Measurements from ENCODE around the gene SP140.
"Not testable (repeated sequence)": the region's sequence is repeated elsewhere in the genome, so short reads cannot be mapped to it uniquely, and the experiment has no call there.

Gene SP140

DNA sequence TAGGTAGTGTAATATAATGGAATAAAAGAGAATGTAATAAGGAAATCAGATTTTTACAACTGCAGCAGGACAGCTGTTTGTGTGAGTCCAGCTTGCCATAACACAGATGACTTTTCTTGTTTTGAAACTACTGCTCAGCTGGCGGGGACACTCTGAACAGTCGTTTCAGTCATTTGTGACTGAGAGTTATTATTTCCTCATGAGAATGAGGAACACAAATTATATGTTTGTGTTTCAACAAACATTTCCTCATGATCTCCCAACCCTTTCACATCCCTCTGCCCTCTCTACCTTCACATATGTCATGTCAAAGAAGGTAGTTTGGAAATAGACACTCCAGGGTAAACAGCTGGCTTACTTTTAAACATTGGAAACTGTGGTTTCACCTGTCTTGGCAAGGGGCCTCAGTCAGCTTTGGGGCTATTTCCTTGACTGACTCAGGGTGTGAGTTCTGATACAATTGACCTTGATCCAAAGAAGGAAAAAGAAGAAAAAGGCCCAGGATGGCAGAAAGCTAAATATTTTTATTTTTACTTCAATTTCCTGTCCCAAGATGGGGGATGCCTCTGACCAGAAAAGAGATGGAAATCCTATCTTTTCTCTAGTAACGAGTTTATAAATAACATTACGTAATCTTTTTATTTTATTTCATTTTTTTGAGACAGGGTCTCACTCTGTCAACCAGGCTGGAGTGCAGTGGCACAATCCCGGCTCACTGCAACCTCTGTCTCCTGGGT lies 102.0 kb downstream of the SP140 start:
- DNase-seq, result no peak

DNA sequence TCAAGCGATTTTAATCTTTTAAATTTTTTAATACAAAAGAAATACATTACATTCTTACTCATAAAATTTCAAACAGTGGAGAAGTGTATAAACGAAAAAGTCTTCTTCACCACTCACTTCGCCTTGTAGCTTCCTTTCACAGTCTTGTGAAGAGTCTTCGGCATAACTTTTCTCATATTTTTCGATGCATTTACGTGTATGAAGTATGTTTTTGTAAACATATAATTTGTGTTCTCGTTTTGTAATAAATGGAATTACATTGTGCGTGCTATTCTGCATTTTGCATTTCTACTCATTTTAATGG lies 102.6 kb downstream of the SP140 start:
- no peak for DNase-seq

DNA sequence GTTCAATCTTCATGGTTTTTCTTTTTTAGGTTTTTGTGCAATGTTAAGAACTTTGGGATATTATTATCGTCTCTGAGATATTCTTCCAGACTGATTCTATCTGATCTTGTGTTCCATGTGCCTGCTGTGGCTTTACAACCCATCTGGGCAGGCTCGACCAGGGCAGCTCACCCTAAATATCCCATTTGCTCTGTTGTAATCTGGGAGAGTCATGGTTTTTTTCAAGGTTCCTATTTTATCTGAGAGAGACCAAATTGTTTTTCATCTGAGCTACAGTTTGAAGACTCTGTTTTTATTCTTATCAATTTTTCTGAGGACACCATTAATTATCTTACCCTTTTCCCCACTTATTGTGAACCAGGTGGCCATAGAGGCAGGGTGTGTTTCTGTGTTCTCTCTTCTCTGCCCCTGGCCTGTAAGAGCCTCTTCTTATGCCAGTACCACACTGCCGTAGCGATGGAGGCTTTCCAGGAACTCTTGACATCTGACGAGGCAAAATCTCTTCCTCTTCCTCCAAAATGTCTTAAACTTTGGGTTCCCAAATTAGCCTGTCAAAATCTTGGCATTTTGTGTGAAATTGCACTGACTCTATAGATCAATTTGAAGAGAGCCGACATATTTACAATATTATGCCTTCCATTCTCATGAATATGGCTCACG lies 104.5 kb downstream of the SP140 start:
- DNase-seq, result no peak

DNA sequence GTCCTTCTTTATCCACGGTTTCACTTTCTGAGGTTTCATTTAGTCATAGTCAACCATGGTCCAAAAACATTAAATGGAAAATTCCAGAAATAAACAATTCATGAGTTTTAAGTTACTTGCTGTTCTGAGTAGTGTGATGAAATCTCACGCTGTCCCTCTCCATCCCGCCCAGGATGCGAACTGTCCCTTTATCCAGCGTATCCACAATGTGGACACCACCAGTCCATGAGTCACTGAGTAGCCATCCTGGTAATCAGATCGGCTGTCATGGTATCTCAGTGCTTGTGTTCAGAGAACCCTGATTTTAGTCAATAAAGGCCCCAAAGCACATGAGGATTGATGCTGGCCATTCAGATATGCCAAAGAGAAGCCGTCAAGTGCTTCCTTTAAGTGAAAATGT lies 105.2 kb downstream of the SP140 start:
- DNase-seq, result no peak

DNA sequence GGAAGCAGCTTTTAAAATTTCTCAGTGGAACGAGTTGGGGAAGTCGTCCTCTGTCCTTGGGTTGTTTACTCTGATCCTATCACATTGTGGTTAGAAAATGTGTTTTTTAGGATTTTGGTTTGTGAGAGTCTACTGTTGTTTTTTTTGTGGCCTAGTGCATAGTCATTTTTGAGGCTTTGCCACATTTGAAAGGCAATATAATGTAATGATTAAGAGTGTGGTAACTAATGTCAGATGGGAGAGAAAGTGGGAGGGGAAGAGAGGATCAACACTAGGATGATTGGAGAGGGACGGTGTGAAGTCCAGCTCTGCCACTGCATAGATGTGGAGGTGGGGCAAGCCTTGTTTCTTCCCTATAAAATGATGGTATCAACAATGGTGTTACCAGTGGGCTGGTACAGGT lies 109.9 kb downstream of the SP140 start:
- no peak for DNase-seq

DNA sequence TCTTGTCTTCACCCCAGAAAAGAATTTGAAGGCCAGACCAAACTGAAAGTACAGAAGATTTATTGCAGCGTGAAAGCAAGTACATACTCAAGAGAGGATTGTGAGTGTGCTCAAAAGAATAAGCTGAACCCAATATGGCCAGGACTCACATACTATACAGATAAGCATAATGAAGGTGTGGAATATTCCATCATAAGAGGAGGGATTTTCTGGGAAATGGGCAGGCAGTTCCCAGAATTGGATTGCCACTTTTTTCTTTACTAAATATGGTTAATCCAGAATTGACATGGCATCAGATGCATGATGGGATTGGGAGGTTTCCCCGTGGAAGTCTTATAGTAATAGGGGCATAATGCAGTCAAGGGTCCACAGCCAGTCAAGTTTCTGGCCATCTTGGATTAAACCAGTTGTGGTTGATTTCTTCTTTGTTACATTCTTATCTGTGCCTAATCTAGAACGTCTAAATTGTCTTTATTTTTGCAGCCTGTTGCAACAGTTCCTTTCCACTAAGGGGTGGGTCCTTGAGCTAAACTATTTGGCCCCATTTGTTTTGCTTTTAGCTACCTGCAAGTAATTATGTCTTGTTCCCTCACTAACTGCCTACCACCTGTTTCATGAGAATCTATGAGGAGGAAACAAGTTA lies 110.4 kb downstream of the SP140 start:
- DNase-seq, result no peak

DNA sequence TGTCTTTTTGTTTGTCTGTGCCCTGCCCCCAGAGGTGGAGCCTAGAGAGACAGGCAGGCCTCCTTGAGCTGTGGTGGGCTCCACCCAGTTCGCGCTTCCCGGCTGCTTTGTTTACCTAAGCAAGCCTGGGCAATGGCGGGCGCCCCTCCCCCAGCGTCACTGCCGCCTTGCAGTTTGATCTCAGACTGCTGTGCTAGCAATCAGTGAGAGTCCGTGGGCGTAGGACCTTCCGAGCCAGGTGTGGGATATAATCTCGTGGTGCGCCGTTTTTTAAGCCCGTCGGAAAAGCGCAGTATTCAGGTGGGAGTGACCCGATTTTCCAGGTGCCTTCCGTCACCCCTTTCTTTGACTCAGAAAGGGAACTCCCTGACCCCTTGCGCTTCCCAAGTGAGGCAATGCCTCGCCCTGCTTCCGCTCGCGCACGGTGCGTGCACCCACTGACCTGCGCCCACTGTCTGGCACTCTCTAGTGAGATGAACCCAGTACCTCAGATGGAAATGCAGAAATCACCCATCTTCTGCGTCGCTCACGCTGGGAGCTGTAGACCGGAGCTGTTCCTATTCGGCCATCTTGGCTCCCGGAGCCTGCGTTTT lies 116.5 kb downstream of the SP140 start:
- not testable (repeated sequence) for DNase-seq

DNA sequence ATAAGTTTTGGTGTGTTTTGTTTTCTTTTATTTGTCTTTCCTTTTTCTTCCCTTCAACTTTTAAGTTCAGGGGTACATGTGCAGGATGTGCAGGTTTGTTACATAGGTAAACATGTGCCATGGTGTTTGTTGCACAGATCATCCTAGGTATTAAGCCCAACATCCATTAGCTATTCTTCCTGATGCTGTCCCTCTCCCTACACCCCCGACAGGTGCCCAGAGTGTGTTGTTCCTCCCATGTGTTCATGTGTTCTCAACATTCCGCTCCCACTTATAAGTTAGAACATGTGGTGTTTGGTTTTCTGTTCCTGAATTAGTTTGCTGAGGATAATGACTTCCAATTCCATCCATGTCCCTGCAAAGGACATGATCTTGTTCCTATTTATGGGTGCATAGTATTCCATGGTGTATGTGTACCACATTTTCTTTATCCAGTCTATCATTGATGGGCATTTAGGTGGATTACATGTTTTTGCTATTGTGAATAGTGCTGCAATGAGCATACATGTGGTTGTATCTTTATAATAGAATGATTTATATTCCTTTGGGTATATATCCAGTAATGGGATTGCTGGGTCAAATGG lies 117.6 kb downstream of the SP140 start:
- DNase-seq, result not testable (repeated sequence)

DNA sequence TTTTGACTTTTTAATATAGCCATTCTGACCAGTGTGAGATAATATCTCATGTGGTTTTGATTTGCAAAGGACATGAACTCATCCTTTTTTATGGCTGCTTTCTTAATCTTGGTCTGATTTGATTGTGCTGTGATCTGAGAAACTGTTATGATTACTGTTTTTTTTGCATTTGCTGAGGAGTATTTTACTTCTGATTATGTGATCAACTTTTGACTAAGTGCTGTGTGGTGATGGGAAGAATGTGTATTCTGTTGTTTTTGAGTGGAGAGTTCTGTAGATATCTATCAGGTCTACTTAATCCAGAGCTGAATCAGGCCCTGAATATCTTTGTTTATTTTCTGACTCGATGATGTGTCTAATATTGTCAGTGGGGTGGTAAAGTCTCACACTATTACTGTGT lies 118.2 kb downstream of the SP140 start:
- DNase-seq, result no peak

DNA sequence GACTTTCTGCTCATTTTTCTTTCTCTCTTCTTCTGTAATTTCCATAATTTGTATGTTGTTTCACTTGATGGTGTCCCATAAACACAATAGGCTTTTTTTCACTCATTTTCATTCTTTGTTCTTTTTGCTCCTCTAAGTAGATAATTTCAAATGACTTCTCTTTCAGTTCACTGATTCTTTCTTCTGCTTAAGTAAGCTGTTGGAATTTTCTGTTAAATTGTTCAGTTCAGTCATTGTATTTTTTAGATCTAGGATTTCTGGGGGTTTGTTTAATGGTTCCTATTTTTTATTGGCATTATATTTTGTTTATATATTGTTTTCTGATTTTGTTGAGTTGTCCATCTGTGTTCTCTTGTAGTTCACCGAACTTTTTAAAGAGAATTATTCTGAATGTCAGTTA lies 120.9 kb downstream of the SP140 start:
- DNase-seq, result no peak

DNA sequence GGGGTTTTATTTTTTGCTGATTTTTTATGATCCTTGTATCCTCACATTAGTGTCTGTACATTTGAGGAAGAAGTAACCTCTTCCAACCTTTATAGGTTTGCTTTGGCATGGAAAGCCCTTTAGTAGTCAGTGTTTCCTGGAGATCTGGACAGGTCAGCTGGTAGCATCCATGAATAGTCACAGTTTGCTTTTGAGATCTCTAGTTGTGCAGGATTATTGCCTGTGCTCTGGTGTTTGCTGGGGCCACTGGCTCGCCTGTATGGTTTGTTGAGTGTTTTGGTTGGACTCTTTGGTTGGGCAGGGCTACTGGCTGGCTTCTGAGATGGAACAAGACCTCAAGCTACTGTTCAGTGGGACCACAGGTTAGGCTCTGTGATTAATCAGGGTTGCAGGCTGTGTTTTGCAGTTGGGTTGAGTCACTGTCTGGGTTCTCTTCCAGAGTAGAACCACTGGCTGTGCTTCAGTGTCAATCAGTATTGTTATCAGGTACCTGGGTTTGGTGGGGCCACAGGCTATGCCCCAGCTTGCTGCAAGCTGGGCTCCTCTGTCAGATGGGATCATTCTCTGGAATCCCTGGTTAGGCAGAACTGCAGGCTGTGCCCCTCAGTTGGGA lies 121.5 kb downstream of the SP140 start:
- no peak for DNase-seq

DNA sequence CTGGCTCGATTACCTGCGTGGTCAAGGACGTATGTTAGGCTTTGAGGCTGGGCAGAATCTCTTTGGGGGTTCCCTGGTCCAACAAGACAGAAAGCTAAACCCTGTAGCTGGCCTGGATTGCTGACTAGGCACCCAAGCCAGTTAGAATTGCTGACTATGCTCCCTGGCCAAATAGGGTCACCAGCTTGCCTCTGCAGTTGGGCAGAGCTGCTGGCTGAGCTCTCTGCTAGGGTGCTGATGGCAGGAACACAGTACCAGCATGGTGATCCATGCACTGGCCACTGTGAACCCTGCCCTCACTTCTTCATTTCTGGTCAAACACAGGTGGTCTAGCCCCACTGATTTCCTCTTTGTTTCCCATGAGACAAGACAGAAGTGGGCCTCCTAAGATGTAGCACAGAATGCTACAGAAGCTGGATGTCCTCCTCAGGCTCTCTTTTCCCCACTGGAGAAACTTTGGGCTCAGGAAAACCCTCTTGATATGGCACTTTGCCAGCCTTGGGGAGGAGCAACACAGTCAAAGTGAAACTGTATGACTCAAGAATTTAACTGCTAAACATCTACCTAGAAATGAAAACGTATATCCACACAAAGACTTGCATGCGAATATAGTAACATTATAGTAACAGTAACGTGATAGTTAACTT lies 122.2 kb downstream of the SP140 start:
- no peak for DNase-seq

DNA sequence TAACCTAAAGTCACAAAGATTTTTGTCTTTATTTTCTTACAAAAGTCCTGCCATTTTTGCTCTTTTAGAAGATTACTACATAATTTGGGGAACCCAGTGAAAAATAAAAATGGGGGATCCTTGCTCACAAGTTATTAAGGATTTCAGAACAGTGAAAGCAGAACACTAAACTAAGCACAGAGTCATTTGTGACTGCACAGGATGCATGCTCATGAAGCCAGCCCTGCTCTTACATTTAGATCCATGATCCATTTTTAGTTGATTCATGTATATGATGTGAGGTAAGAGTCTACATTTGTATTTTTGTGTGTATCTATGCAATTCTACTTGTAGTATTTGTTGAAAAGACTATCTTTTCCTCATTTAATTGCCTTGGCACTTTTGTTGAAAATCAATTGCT lies 123.3 kb downstream of the SP140 start:
- DNase-seq, result no peak

DNA sequence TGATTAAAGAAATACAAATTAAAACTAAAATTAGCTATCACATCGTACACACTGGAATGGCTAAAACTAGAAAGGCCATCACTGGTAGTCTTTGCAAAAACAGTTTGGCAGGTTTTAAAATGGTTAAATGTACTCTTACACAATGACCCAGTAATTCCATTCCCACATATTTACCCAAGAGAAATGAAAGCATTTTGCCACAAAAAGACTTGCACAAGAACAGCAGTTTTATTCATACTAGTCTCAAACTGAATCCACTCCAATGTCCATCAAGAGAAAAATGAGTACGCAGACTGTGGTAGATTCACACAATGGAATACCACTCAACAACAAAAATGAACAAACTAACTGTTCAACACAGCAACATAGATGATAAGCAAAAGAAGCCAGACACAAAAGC lies 130.5 kb downstream of the SP140 start:
- DNase-seq, result no peak

DNA sequence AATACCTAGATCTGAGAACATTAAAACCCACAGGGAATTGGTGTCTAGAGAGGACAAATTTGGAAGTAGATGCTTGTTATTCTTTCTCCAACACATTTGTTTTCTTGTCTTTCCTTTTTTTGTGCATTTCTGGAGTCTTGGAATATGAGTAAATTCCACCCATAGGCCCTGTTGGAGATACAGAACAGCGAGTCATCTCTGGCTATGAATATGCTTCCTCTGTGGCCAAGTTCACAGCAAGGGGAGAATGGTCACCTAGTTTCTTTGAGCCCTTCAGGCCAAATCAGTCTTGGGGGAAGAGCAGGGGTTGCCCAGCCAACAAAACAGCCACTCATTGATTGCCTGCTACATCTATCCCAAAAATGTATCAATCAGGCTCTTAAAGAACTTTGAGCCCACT lies 132.8 kb downstream of the SP140 start:
- no peak for DNase-seq

DNA sequence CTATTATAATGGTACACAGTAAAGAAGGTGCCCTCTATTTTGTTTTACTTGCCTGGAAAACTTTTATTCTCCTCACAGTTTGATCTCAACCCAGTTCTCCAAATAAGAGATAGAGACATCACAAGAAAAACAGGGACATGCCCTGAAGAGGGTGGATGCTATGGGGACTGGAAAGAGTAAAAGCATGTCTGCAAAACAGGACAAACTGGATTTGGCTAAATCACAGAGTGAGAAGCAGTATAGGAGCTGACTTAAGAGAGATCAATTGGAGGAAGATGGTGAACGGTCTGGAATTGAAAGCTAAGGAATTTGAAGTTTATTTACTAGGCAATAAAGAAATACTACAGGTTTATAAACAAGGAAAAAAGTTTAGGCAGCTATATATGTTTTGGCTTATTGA lies 134.5 kb downstream of the SP140 start:
- no peak for DNase-seq

DNA sequence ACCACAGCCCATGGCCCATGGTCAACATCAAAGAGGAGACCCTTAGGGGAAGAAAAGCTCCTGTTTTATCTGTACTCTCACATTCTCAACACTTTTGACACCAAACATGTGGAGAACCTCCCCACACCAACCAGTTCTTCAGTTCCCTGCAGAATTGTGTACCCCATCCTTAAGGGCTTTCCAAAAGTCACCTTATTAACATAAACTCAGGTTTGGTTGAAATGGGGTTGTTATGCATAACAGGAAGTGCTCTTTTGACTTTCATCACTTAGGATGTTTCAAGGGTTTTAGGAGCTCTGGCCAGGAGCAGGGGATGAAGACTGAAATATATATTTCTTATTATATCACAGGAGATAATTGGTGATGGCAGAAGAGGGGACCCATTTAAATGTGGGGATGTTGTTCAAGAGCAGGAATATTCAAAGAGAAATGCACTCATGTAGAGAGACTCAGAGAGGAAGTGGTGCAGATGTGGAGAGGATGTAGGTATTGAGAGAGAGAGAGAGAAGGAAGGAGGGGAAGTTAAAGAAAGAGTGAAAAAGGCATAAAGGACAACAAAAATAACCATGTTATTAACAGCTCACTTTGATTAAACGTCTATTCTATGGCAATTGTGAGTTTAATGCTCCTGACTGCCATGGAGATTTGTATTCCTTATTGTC lies 136.6 kb downstream of the SP140 start:
- no peak for DNase-seq

Measured in NCI-H82 (cell line).